HepG2 (cell line): ENCODE measurements around the gene PADI4. TPM values are rescaled to one million over a fixed set of nuclear protein-coding genes. Genes with fewer than 3 reads are reported as not detected.
A peak's percentile ranks its signal among the peaks of the same experiment; 100 is the strongest.

ENCODE experiments used
- ATAC-seq: fragments of 200-7000 bp; cut with Tn5 transposase; 3 replicates; pipeline ENCODE4 v1.9.1; 2020; ENCODE audit warnings: mild to moderate bottlenecking, moderate library complexity
- BruUV-seq: library from RNA; stranded (reverse); fragments of 400-500 nt; replicated peaks from 2 replicates; lab custom pipeline; 2021; lab: Mats Ljungman, UMichigan
- CTCF ChIA-PET: fragments of 300-600 bp; formaldehyde crosslinking; extraction: SDS; loops from one replicate; lab custom pipeline; 2021; ENCODE audit warnings: low total read pairs, inconsistent platforms, low intra/inter-chr PET ratio; lab: Yijun Ruan, JAX
- POLR2A ChIA-PET: fragments of 350-600 bp; sonication (Branson Sonifier 250); formaldehyde crosslinking; loops from one replicate; lab custom pipeline; 2020; ENCODE audit warnings: antibody characterized with exemption, inconsistent platforms; lab: Yijun Ruan, JAX
- DNase-seq: peaks from one replicate; pipeline ENCODE4 v3.0.0-alpha.2; 2015; ENCODE audit warnings: low spot score
- FAIRE-seq: peaks from 3 replicates; lab custom pipeline; 2011; peaks lifted over from hg19 to GRCh38; lab: Jason Lieb, UNC
- H2AFZ ChIP-seq: one replicate; pipeline ENCODE4 v1.6.1; 2011; ENCODE audit warnings: low read length, inconsistent platforms
- H3K27ac ChIP-seq: fragments of 300-600 bp; 3 replicates; pipeline ENCODE4 v1.8.0; 2011; ENCODE audit warnings: mixed run types, mild to moderate bottlenecking, mixed read lengths, low read length, inconsistent platforms; ENCODE audit not compliant: insufficient read depth; ENCODE audit errors: extremely low read length
- H3K27me3 ChIP-seq, 2 experiments: fragments of 200-600 bp in 1 of 2; 2 replicates in 1 of 2; 3 replicates in 1 of 2; pipeline versions ENCODE4 v1.6.0 to v1.8.0; 2011; ENCODE audit warnings: low read length in 2 of 2, mild to moderate bottlenecking in 2 of 2, moderate library complexity in 2 of 2, inconsistent platforms in 1 of 2; ENCODE audit not compliant: insufficient read depth in 2 of 2, control insufficient read depth in 1 of 2
- H3K36me3 ChIP-seq, 2 experiments: fragments of 200-600 bp in 1 of 2; replicated peaks in 1 of 2; 2 replicates in 1 of 2; 3 replicates in 1 of 2; pipeline versions ENCODE4 v1.5.1 to v1.8.0; 2011; ENCODE audit warnings: low read length in 2 of 2, inconsistent platforms in 1 of 2; ENCODE audit not compliant: insufficient read depth in 2 of 2, control insufficient read depth in 1 of 2
- H3K4me1 ChIP-seq: 2 replicates; pipeline ENCODE4 v1.5.1; 2012; ENCODE audit warnings: low read length, inconsistent platforms; ENCODE audit not compliant: insufficient read depth
- H3K4me2 ChIP-seq: 2 replicates; pipeline ENCODE4 v1.6.0; 2011; ENCODE audit warnings: low read depth, low read length, inconsistent platforms
- H3K4me3 ChIP-seq, 3 experiments: fragments of 200-600 bp in 1 of 3; sonication (generic), shearing (Covaris generic) in 1 of 3; replicated peaks in 1 of 3; 2 replicates each; pipeline ENCODE4 v1.5.1; 2011 to 2016; ENCODE audit warnings: low read length in 3 of 3, inconsistent platforms in 2 of 3, low read depth in 2 of 3, mild to moderate bottlenecking in 2 of 3, control low read depth in 1 of 3, mixed read lengths in 1 of 3; ENCODE audit not compliant: insufficient read depth in 1 of 3
- H3K79me2 ChIP-seq: one replicate; pipeline ENCODE4 v1.6.1; 2011; ENCODE audit warnings: low read length, inconsistent platforms; ENCODE audit not compliant: insufficient read depth
- H3K9ac ChIP-seq: 2 replicates; pipeline ENCODE4 v1.6.0; 2011; ENCODE audit warnings: mild to moderate bottlenecking, low read depth, low read length, inconsistent platforms; ENCODE audit not compliant: insufficient read depth
- H3K9me3 ChIP-seq: 2 replicates; pipeline ENCODE4 v1.5.1; 2012; ENCODE audit warnings: mild to moderate bottlenecking, low read length
- H4K20me1 ChIP-seq: 2 replicates; pipeline ENCODE4 v1.6.0; 2011; ENCODE audit warnings: inconsistent platforms, mild to moderate bottlenecking, low read length, moderate library complexity; ENCODE audit not compliant: insufficient read depth
- CEBPG ChIP-seq: IDR thresholded peaks from 2 replicates; pipeline ENCODE4 v1.6.1; 2016
- CTCF ChIP-seq: sonication (generic); formaldehyde crosslinking; IDR thresholded peaks from 2 replicates; pipeline ENCODE4 v1.5.0; 2020; ENCODE audit warnings: mild to moderate bottlenecking, missing genetic modification reagents, moderate library complexity
- DMAP1 ChIP-seq: IDR thresholded peaks from 2 replicates; pipeline ENCODE4 v1.6.1; 2016
- PTBP1 ChIP-seq: fragments of 200-400 bp; formaldehyde crosslinking; IDR thresholded peaks from 2 replicates; pipeline ENCODE4 v1.6.1; 2018; ENCODE audit warnings: low read length, low read depth; ENCODE audit not compliant: poor library complexity, severe bottlenecking
- RAD21 ChIP-seq: fragments of 450-650 bp; formaldehyde crosslinking; IDR thresholded peaks from 2 replicates; pipeline ENCODE4 v1.5.0; 2020; ENCODE audit warnings: mild to moderate bottlenecking
- SMC3 ChIP-seq: IDR thresholded peaks from 2 replicates; pipeline ENCODE4 v1.6.1; 2011; ENCODE audit warnings: low read length, improper control_type of control experiment
- STAG1 ChIP-seq: sonication (generic); formaldehyde crosslinking; IDR thresholded peaks from 2 replicates; pipeline ENCODE4 v1.4.0; 2020; ENCODE audit warnings: missing genetic modification reagents
- ZSCAN31 ChIP-seq: sonication (generic); formaldehyde crosslinking; IDR thresholded peaks from 2 replicates; pipeline ENCODE4 v1.5.0; 2020; ENCODE audit warnings: low read depth, mild to moderate bottlenecking, missing genetic modification reagents
- WGBS: methylation state at CpG from one replicate; pipeline ENCODE4 v1.1.6; 2017; ENCODE audit warnings: low lambda C conversion rate; 5-methylcytosine and 5-hydroxymethylcytosine counted together
- in situ Hi-C: cut with HindIII; loops from 2 replicates; pipeline ENCODE4 v1.10.0; 2017; ENCODE audit warnings: low pct_unique_long_range_greater_than_20kb; ENCODE audit not compliant: extremely low pct_ligation_motif_present
- intact Hi-C: fragments of 100-400 bp; cut with micrococcal nuclease; formaldehyde crosslinking; loops from one replicate; pipeline ENCODE4 v1.10.0; 2022; ENCODE audit not compliant: unreplicated experiment
- polyA plus RNA-seq, 8 experiments: library from polyadenylated mRNA; depleted of rRNA in 3 of 8; stranded (reverse) in 7 of 8; unstranded in 1 of 8; fragments of >200 nt; fragmentation: Illumina TruSeq in 4 of 8; extraction: Trizol in 4 of 8; gene quantifications; 2 replicates each; pipeline versions ENCODE4 v1.2.1 to v1.2.3, GENCODE V29; 2011 to 2016; ENCODE audit warnings: low read depth in 4 of 8, missing spikeins in 1 of 8, mixed read lengths in 1 of 8; ENCODE audit not compliant: insufficient read depth in 1 of 8
- total RNA-seq, 5 experiments: library from RNA; depleted of rRNA; stranded (reverse); fragments of >200 nt; fragmentation: Illumina TruSeq; extraction: Trizol; gene quantifications; 2 replicates each; pipeline ENCODE4 v1.2.3, GENCODE V29; 2016; ENCODE audit warnings: low read depth in 1 of 5

The PADI4 gene
- total and polyA plus RNA-seq, 2 of the 13 experiments (the other 11 are each of a cell fraction or from before 2014, with no cell fraction given), result 0.04 TPM

- no peak for TF ChIP-seq ZSCAN31
- TF ChIP-seq, all 625 proteins: peak for 0
These were observed 34.9 kb upstream of the PADI4 start (continued) for GRCh38 chr1:17273096-17273495.

GRCh38 chr1:17274186-17275170 is 33.5 kb upstream of the PADI4 start:
- Histone ChIP-seq H3K27ac (no peak overlapping the region), H3K4me1 (no peaks in the 10 kb centered on the region), H3K27me3 (peaks cover 2 to 8% of the 10 kb centered on the region in 2 experiments; a peak in 3 of 5 replicates), H4K20me1 (no peaks in the 10 kb centered on the region), H3K9ac (no peak overlapping the region), H3K4me3 (no peak overlapping the region), H3K36me3 (no peaks in the 10 kb centered on the region), H3K4me2 (no peak overlapping the region), H2AFZ (no peak overlapping the region), H3K79me2 (no peaks in the 10 kb centered on the region), H3K9me3 (no peaks in the 10 kb centered on the region)
- TF ChIP-seq DMAP1 (CRISPR knock-in tag), result no peak
- TF ChIP-seq CEBPG, result no peak
- TF ChIP-seq STAG1, result peak; percentile 61
- TF ChIP-seq SMC3, result peak; percentile 32
- TF ChIP-seq RAD21 (CRISPR knock-in tag), result 0 out of 2 replicates have a peak, but pooled peaks have one; percentile 24
- TF ChIP-seq PTBP1, result no peak
- TF ChIP-seq CTCF (CRISPR knock-in tag), result peak; percentile 88
- intact Hi-C loops, result no loop called here
- peak; percentile 28 for FAIRE-seq
- in situ Hi-C loops, result no loop called here
- BruUV-seq, result no TSS peak
- ChIA-PET POLR2A (no interaction called here), CTCF (interaction anchor here (0.6 to 2.0 kb wide), 2 partner anchors 149 to 323 kb away, joined by 3 to 15 read pairs; no protein-coding TSS in a partner anchor)
- 21% methylated on average over 12 of the region's 15 CpGs for WGBS
- DNase-seq, result peak; percentile 24
- peak; percentile 89 for ATAC-seq
